Measurements from ENCODE around the gene SERINC2. TPM values are rescaled to one million over a fixed set of nuclear protein-coding genes. Genes with fewer than 3 reads are reported as not detected.

SERINC2 gene
- total and polyA plus RNA-seq, 2 experiments from 2014 or later, result 20.5 to 23.3 TPM

GRCh38 chr1:31435471-31436409 is 22.7 kb downstream of the SERINC2 start (continued):
- TF ChIP-seq ZNF462 (CRISPR knock-in tag; IDR thresholded peaks at IDR 0.05), result no peak
- TF ChIP-seq EZH2 (IDR thresholded peaks at IDR 0.05; ENCODE audit: low read depth, unreplicated experiment), result no peak

- H3K36me3 Mint-ChIP-seq (ENCODE audit: low read depth), result peaks cover 9% of the 10 kb centered on the region; the same call in 2 of the 3 replicates
- Histone ChIP-seq H4K20me1 (replicated peaks; ENCODE audit: insufficient read depth) (no peaks in the 10 kb centered on the region), H3K27me3 (ENCODE audit: insufficient read depth) (no peaks in the 10 kb centered on the region), H3K4me1 (ENCODE audit: insufficient read depth) (no peaks in the 10 kb centered on the region), H3F3A (replicated peaks; ENCODE audit: low read depth) (no peaks in the 10 kb centered on the region), H3K9me2 (ENCODE audit: insufficient read depth) (no peaks in the 10 kb centered on the region), H3K4me3 (no peak overlapping the region), H3K27ac (ENCODE audit: low read depth) (no peak overlapping the region), H3K36me3 (ENCODE audit: insufficient read depth) (no peaks in the 10 kb centered on the region), H3K79me2 (replicated peaks; ENCODE audit: insufficient read depth) (no peaks in the 10 kb centered on the region), H2AFZ (no peak overlapping the region), H3K4me2 (no peak overlapping the region)
- no peak overlapping the region for H3K4me3 Mint-ChIP-seq
- no peak overlapping the region for H3K27ac Mint-ChIP-seq
- DNase-seq (ENCODE audit: low spot score), result no peak
- H3K27me3 Mint-ChIP-seq (ENCODE audit: insufficient read depth, low read depth, poor library complexity), result peaks cover 18% of the 10 kb centered on the region
- peaks cover 12% of the 10 kb centered on the region for H3K4me1 Mint-ChIP-seq
- H3K9me3 Mint-ChIP-seq, result no peaks in the 10 kb centered on the region; the same call in 2 of the 3 replicates
- ATAC-seq, result no peak
- TF ChIP-seq JUNB (IDR thresholded peaks at IDR 0.05; ENCODE audit: unreplicated experiment), result no peak
- TF ChIP-seq, protein P1, sequence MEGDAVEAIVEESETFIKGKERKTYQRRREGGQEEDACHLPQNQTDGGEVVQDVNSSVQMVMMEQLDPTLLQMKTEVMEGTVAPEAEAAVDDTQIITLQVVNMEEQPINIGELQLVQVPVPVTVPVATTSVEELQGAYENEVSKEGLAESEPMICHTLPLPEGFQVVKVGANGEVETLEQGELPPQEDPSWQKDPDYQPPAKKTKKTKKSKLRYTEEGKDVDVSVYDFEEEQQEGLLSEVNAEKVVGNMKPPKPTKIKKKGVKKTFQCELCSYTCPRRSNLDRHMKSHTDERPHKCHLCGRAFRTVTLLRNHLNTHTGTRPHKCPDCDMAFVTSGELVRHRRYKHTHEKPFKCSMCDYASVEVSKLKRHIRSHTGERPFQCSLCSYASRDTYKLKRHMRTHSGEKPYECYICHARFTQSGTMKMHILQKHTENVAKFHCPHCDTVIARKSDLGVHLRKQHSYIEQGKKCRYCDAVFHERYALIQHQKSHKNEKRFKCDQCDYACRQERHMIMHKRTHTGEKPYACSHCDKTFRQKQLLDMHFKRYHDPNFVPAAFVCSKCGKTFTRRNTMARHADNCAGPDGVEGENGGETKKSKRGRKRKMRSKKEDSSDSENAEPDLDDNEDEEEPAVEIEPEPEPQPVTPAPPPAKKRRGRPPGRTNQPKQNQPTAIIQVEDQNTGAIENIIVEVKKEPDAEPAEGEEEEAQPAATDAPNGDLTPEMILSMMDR (conservative IDR thresholded peaks at IDR 0.05; ENCODE audit: low read depth in 2 of 2), result no peak
- no peak for TF ChIP-seq STAT1 (IDR thresholded peaks at IDR 0.05; ENCODE audit: unreplicated experiment)
These were observed 23.8 kb downstream of the SERINC2 start for GRCh38 chr1:31436596-31437432.

Data from GM23338 (cell line).